ENCODE data around the gene MYLIP. TPM values are rescaled to one million over a fixed set of nuclear protein-coding genes. Genes with fewer than 3 reads are reported as not detected.

The MYLIP gene
- total RNA-seq, 1 donor from 2014 or later = 5.7 TPM

DNA sequence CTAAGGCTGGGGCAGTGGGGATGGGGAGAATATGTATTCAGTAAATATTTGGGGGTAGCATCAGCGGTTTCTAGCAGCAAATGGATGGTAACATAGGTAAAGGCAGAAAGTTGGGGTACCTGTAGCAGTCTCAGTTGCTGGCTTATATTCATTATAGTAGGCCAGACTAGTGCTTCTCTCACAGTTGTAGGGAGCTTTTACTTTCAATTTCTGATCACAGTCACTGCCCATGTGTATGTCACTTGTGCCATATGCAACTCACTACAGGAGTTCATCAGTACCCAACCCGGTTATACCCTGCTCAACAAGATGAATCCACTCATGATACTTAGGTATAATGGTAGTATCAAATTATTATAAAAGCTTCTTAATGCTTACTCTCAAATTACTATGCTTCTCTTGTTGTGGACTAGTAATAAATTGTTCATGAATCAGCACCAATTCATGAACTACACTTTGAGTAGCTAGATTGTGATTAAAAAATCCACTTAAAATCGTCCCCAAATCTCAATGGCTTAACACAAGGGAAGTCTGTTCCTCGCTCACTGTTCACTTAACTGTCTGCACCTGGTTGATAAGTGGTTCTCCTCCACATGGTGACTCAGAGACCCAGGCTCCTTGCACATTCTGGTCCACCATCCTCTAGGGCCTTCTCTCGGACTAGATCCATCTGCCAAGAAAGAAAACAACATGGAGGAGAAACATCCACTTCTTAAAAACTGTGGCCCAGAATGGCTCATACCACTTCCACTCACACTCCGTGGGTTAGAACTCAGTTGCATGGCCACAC, 31.3 kb upstream of the MYLIP start:
- no peak overlapping the region for H3K4me3 ChIP-seq (ENCODE audit: low read depth, low read length)
- TF ChIP-seq, protein P1, sequence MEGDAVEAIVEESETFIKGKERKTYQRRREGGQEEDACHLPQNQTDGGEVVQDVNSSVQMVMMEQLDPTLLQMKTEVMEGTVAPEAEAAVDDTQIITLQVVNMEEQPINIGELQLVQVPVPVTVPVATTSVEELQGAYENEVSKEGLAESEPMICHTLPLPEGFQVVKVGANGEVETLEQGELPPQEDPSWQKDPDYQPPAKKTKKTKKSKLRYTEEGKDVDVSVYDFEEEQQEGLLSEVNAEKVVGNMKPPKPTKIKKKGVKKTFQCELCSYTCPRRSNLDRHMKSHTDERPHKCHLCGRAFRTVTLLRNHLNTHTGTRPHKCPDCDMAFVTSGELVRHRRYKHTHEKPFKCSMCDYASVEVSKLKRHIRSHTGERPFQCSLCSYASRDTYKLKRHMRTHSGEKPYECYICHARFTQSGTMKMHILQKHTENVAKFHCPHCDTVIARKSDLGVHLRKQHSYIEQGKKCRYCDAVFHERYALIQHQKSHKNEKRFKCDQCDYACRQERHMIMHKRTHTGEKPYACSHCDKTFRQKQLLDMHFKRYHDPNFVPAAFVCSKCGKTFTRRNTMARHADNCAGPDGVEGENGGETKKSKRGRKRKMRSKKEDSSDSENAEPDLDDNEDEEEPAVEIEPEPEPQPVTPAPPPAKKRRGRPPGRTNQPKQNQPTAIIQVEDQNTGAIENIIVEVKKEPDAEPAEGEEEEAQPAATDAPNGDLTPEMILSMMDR (conservative IDR thresholded peaks at IDR 0.05; ENCODE audit: low read depth, low read length) = no peak
- DNase-seq (ENCODE audit: low read depth) = no peak

DNA sequence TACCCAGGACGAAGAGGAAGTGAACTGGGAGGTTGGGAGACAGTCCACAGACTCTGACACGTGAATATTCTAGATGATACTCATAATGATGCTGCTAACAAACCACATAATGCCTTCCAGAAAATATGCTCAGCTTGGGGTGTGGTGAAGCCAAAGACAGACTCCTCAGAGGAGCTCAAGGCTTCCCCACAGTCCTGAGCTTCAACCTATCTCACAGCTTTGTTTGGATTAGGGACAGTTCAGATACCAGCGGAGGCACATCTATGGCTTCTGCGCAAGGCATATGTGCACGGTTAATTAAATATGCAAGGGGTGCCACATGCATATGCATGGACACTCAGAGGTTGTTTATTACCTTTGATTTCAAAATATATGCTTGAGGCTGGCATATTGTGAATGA, 30.7 kb upstream of the MYLIP start:
- H3K4me3 ChIP-seq (ENCODE audit: low read depth, low read length) = no peak overlapping the region
- no peak for DNase-seq (ENCODE audit: low read depth)
- TF ChIP-seq, protein P1 (conservative IDR thresholded peaks at IDR 0.05; ENCODE audit: low read depth, low read length) = no peak

DNA sequence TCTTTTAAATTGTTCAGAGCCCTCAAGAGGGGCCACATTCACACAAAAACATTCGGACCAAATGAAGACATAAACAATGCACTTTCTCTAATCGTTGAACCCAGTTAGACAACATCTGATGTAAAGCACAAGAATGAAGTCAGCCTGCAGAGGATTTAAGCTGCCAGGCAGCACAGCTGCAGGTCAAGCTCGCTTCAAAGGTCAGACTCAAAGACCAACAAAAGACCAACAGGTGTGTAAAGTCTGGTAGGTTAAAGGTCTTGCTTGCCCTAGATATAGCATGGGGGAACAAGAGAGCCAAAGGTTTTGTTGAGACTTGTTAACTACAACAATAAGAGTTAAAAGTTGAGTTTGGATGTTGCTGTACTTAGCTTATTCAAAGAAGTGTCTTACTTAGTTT, 26.7 kb upstream of the MYLIP start:
- no peak for DNase-seq (ENCODE audit: low read depth)
- TF ChIP-seq, protein P1 (conservative IDR thresholded peaks at IDR 0.05; ENCODE audit: low read depth, low read length) = no peak
- H3K4me3 ChIP-seq (ENCODE audit: low read depth, low read length) = no peak overlapping the region

DNA sequence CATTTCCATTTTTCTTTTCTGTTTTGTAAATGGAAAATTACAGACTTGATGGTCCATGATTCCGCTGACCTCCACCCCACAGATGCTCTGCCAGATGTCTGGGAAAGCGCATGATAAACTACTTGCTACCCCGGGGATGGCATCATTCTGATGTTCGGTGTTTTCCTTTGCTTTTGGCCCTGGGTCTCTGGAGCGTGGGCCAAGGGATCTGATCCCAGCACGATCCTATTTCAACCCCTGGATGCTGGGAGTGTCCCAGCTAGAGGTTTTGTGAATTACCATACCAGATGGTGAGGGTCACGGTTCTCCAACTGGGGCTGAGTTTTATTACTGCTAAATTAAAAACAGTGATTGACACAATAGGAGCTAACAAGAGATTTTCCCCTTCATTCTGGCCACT, 25.2 kb upstream of the MYLIP start:
- TF ChIP-seq, protein P1 (conservative IDR thresholded peaks at IDR 0.05; ENCODE audit: low read depth, low read length) = no peak
- DNase-seq (ENCODE audit: low read depth) = no peak
- no peak overlapping the region for H3K4me3 ChIP-seq (ENCODE audit: low read depth, low read length)

DNA sequence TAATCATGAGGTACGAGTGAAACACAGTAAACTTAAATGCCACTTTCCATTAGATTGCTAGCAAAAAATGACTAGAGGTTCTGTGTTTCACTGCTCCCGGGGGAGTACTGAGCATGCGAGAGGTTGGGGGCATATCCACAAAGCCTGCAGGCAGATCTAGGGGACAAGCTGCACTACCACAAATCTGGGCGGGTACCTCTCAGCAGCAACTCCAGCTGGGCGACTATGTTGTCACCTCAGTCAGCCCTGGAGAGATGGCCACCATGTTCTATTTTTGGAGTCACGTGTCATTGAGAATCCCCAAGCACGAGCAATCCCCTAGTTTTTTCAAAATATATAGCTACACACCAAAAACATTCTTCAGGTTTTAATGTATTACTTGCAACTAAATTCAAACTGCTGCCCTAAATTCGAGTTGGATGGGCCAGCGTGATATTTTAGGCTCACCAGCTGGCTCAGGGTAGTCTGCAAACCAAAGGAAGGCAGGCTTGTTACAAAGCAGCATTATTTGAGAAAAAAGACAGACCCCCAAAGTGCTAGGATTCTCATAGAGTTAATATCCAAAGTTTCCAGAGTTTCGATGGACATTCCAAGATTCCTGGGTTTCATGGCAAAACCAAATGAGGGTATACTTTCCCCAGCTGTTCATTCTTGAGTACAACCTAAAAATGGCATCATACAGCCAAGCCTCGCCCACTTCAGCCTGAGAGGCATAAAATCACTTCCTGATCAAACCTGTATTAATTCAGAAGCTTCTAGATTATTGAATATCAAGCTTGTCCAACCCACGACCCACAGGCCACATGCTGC, 24.1 kb upstream of the MYLIP start:
- TF ChIP-seq, protein P1 (conservative IDR thresholded peaks at IDR 0.05; ENCODE audit: low read depth, low read length) = no peak
- no peak for DNase-seq (ENCODE audit: low read depth)
- H3K4me3 ChIP-seq (ENCODE audit: low read depth, low read length) = no peak overlapping the region

DNA sequence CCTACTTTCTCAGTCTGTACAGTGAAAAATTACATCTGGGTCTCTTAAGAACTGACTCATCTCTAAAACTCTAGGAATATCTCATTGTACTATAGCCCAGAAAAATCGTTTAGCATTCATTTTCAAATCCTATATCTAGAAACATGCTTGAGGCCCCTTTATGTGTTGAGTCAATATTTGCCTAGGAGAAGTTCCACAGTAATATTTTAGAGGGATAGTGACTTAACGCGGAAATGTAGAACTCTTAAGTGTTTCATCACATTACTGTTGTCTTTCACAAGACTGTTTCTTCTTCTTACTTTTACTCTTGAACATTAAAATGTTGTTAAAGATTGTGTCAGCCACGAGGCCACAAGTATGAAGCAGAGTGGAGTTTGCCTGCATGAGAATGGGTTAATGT, 23.0 kb upstream of the MYLIP start:
- no peak overlapping the region for H3K4me3 ChIP-seq (ENCODE audit: low read depth, low read length)
- TF ChIP-seq, protein P1 (conservative IDR thresholded peaks at IDR 0.05; ENCODE audit: low read depth, low read length) = no peak
- no peak for DNase-seq (ENCODE audit: low read depth)
